Activated CD8-positive, alpha-beta T cell treated with anti-CD3 and anti-CD28 coated beads for 36 hours (primary cell): ENCODE results near the gene PKLR. TPM values are rescaled to one million over a fixed set of nuclear protein-coding genes. Genes with fewer than 3 reads are reported as not detected.

Source experiments
- ATAC-seq: fragments of 200-7000 bp; cut with Tn5 transposase; one replicate; pipeline ENCODE4 v1.10.0; 2021; ENCODE audit warnings: mild to moderate bottlenecking, moderate library complexity
- CTCF ChIA-PET: fragments of 350-600 bp; sonication (Branson Sonifier 250); formaldehyde crosslinking; loops from one replicate; lab custom pipeline; 2021; ENCODE audit warnings: antibody characterized with exemption; lab: Charles Lee
- POLR2A ChIA-PET: fragments of 350-600 bp; sonication (Branson Sonifier 250); formaldehyde crosslinking; loops from one replicate; lab custom pipeline; 2021; ENCODE audit warnings: antibody characterized with exemption; lab: Charles Lee
- DNase-seq: peaks from one replicate; pipeline ENCODE4 v3.0.0-alpha.2; 2020
- H3K27ac Mint-ChIP-seq: one replicate; pipeline ENCODE4 v1.8.0; 2021; ENCODE audit warnings: mild to moderate bottlenecking, mixed read lengths
- H3K27me3 Mint-ChIP-seq: one replicate; pipeline ENCODE4 v1.8.0; 2021; ENCODE audit warnings: mixed read lengths
- H3K36me3 Mint-ChIP-seq: one replicate; pipeline ENCODE4 v1.8.0; 2021; ENCODE audit warnings: low read depth, mixed read lengths
- H3K4me1 Mint-ChIP-seq: one replicate; pipeline ENCODE4 v1.8.0; 2021; ENCODE audit warnings: low read depth, mixed read lengths
- H3K4me3 Mint-ChIP-seq: one replicate; pipeline ENCODE4 v1.8.0; 2021; ENCODE audit warnings: mild to moderate bottlenecking, moderate library complexity, mixed read lengths
- H3K9me3 Mint-ChIP-seq: one replicate; pipeline ENCODE4 v1.8.0; 2021; ENCODE audit warnings: mixed read lengths
- CTCF ChIP-seq: fragments of 200-600 bp; IDR thresholded peaks from one replicate; pipeline ENCODE4 v1.8.0; 2022; ENCODE audit warnings: antibody characterized with exemption, mild to moderate bottlenecking
- intact Hi-C: fragments of 100-400 bp; cut with micrococcal nuclease; formaldehyde crosslinking; loops from one replicate; pipeline ENCODE4 v1.10.0; 2022
- total RNA-seq, 2 experiments: library from RNA; stranded (reverse); gene quantifications; one replicate each; pipeline ENCODE4 v1.2.3, GENCODE V29; 2021

The PKLR gene
- total RNA-seq, 2 experiments from 2014 or later, result not detected

GRCh38 chr1:155268630-155269029 lies 32.6 kb downstream of the PKLR start:
- Mint-ChIP-seq H3K4me1 (peaks cover 22% of the 10 kb centered on the region), H3K36me3 (peaks cover 78% of the 10 kb centered on the region), H3K9me3 (no peaks in the 10 kb centered on the region), H3K27ac (no peak overlapping the region), H3K4me3 (no peak overlapping the region), H3K27me3 (no peaks in the 10 kb centered on the region)
- no peak for TF ChIP-seq CTCF
- POLR2A ChIA-PET, result no interaction called here
- ATAC-seq, result no peak
- intact Hi-C loops, result no loop called here
- no peak for DNase-seq
- CTCF ChIA-PET, result interaction anchor here (1.4 to 18.9 kb wide), 2 partner anchors 19 to 55 kb away, joined by 4 to 232 read pairs; no protein-coding TSS in a partner anchor

GRCh38 chr1:155267373-155267772 lies 33.9 kb downstream of the PKLR start:
- Mint-ChIP-seq H3K9me3 (no peaks in the 10 kb centered on the region), H3K27ac (no peak overlapping the region), H3K4me3 (no peak overlapping the region), H3K36me3 (peaks cover 84% of the 10 kb centered on the region), H3K4me1 (peaks cover 26% of the 10 kb centered on the region), H3K27me3 (no peaks in the 10 kb centered on the region)
- DNase-seq, result no peak
- no peak for TF ChIP-seq CTCF
- intact Hi-C loops, result no loop called here
- ATAC-seq, result no peak
- ChIA-PET POLR2A (interaction anchor here (1.2 to 3.2 kb wide), 2 partner anchors 11 to 17 kb away, joined by 3 to 16 read pairs; no protein-coding TSS in a partner anchor), CTCF (interaction anchor here (2.0 to 18.9 kb wide), 3 partner anchors 9 to 55 kb away, joined by 4 to 232 read pairs (median 8); no protein-coding TSS in a partner anchor)

- no peak for ATAC-seq
- intact Hi-C loops, result no loop called here
- DNase-seq, result no peak
- Mint-ChIP-seq H3K4me3 (no peak overlapping the region), H3K27ac (peak overlapping the region; percentile 32), H3K27me3 (no peaks in the 10 kb centered on the region), H3K4me1 (peaks cover 24% of the 10 kb centered on the region), H3K9me3 (no peaks in the 10 kb centered on the region), H3K36me3 (peaks cover 86% of the 10 kb centered on the region)
- ChIA-PET POLR2A (interaction anchor here (1.0 to 3.2 kb wide), 2 partner anchors 16 to 73 kb away, joined by 3 to 16 read pairs; no protein-coding TSS in a partner anchor), CTCF (interaction anchor here (0.8 to 18.9 kb wide), 5 partner anchors 10 to 60 kb away, joined by 4 to 232 read pairs (median 4); no protein-coding TSS in a partner anchor)
- no peak for TF ChIP-seq CTCF
Observed at GRCh38 chr1:155266553-155266952, 34.7 kb downstream of the PKLR start.

GRCh38 chr1:155263067-155263466 lies 38.2 kb downstream of the PKLR start:
- intact Hi-C loops, result loop anchor here (5.0 kb wide), 1 partner anchor 44 kb away; the partner anchor contains the start of gene FDPS
- no peaks in the 10 kb centered on the region for H3K27me3 Mint-ChIP-seq
- TF ChIP-seq CTCF, result no peak
- peaks cover 29% of the 10 kb centered on the region for H3K4me1 Mint-ChIP-seq
- H3K9me3 Mint-ChIP-seq, result no peaks in the 10 kb centered on the region
- H3K4me3 Mint-ChIP-seq, result peak overlapping the region; percentile 96
- DNase-seq (no peak), ATAC-seq (no peak)
- POLR2A ChIA-PET, result interaction anchor here (1.4 to 4.7 kb wide), 2 partner anchors 9 to 19 kb away, joined by 3 to 37 read pairs; partner anchors contain the start of gene CLK2
- H3K27ac Mint-ChIP-seq, result peak overlapping the region; percentile 89
- CTCF ChIA-PET, result interaction anchor here (0.9 to 18.9 kb wide), 3 partner anchors 9 to 69 kb away, joined by 3 to 232 read pairs (median 3); no protein-coding TSS in a partner anchor
- H3K36me3 Mint-ChIP-seq, result peaks cover 80% of the 10 kb centered on the region
